Trophoblast cell (in vitro differentiated cells and primary cell): ENCODE data around the gene TSC2.

Source experiments
- DNase-seq, 2 donors: peaks; one replicate each; pipeline ENCODE4 v3.0.0-alpha.2; 2016
- H2AFZ ChIP-seq: 2 replicates; pipeline ENCODE4 v1.6.1; 2013; ENCODE audit warnings: low read length, moderate library complexity, mild to moderate bottlenecking; ENCODE audit not compliant: insufficient read depth, poor library complexity
- H2AK5ac ChIP-seq: 2 replicates; pipeline ENCODE4 v1.6.1; 2013; ENCODE audit warnings: mild to moderate bottlenecking, low read length
- H2BK120ac ChIP-seq: 2 replicates; pipeline ENCODE4 v1.6.1; 2013; ENCODE audit warnings: low read length, mild to moderate bottlenecking, moderate library complexity; ENCODE audit not compliant: insufficient read depth, poor library complexity
- H2BK12ac ChIP-seq: 2 replicates; pipeline ENCODE4 v1.6.1; 2013; ENCODE audit warnings: mild to moderate bottlenecking, low read length, moderate library complexity
- H2BK5ac ChIP-seq: 2 replicates; pipeline ENCODE4 v1.6.1; 2013; ENCODE audit warnings: low read length, low read depth, moderate library complexity, mild to moderate bottlenecking; ENCODE audit not compliant: poor library complexity
- H3K14ac ChIP-seq: 2 replicates; pipeline ENCODE4 v1.6.1; 2013; ENCODE audit warnings: mild to moderate bottlenecking, low read length
- H3K18ac ChIP-seq: 2 replicates; pipeline ENCODE4 v1.6.1; 2013; ENCODE audit warnings: mild to moderate bottlenecking, low read length
- H3K23ac ChIP-seq: 2 replicates; pipeline ENCODE4 v1.6.1; 2013; ENCODE audit warnings: low read length
- H3K27ac ChIP-seq: 2 replicates; pipeline ENCODE4 v1.5.1; 2013; ENCODE audit warnings: low read depth, mild to moderate bottlenecking, inconsistent platforms, low read length, moderate library complexity
- H3K27me3 ChIP-seq: 2 replicates; pipeline ENCODE4 v1.6.1; 2013; ENCODE audit warnings: inconsistent platforms, mild to moderate bottlenecking, low read length, moderate library complexity; ENCODE audit not compliant: insufficient read depth
- H3K36me3 ChIP-seq, 2 experiments: 1 replicate in 1 of 2; 2 replicates in 1 of 2; pipeline ENCODE4 v1.6.1; 2013; ENCODE audit warnings: low read length in 2 of 2, mild to moderate bottlenecking in 2 of 2, moderate library complexity in 1 of 2; ENCODE audit not compliant: insufficient read depth in 2 of 2, control insufficient read depth in 1 of 2
- H3K4ac ChIP-seq: 2 replicates; pipeline ENCODE4 v1.6.1; 2013; ENCODE audit warnings: low read depth, mild to moderate bottlenecking, low read length, moderate library complexity
- H3K4me1 ChIP-seq, 2 experiments: 1 replicate in 1 of 2; 2 replicates in 1 of 2; pipeline ENCODE4 v1.6.1; 2013; ENCODE audit warnings: low read length in 2 of 2, mild to moderate bottlenecking in 2 of 2, moderate library complexity in 1 of 2; ENCODE audit not compliant: insufficient read depth in 2 of 2, control insufficient read depth in 1 of 2
- H3K4me2 ChIP-seq: 2 replicates; pipeline ENCODE4 v1.6.1; 2013; ENCODE audit warnings: inconsistent platforms, mild to moderate bottlenecking, low read length, moderate library complexity
- H3K4me3 ChIP-seq: 2 replicates; pipeline ENCODE4 v1.5.1; 2013; ENCODE audit warnings: mild to moderate bottlenecking, low read depth, low read length, inconsistent platforms
- H3K79me1 ChIP-seq: one replicate; pipeline ENCODE4 v1.6.1; 2013; ENCODE audit warnings: low read length
- H3K79me2 ChIP-seq: 2 replicates; pipeline ENCODE4 v1.6.1; 2013; ENCODE audit warnings: low read length, mild to moderate bottlenecking; ENCODE audit not compliant: control insufficient read depth, insufficient read depth, poor library complexity
- H3K9ac ChIP-seq: 2 replicates; pipeline ENCODE4 v1.6.1; 2013; ENCODE audit warnings: mild to moderate bottlenecking, low read length
- H3K9me3 ChIP-seq: 2 replicates; pipeline ENCODE4 v1.6.1; 2013; ENCODE audit warnings: low read depth, mild to moderate bottlenecking, control low read depth, inconsistent platforms, low read length; ENCODE audit not compliant: insufficient read depth
- H4K12ac ChIP-seq: 2 replicates; pipeline ENCODE4 v1.6.1; 2013; ENCODE audit warnings: low read depth, mild to moderate bottlenecking, low read length, moderate library complexity
- H4K8ac ChIP-seq: 2 replicates; pipeline ENCODE4 v1.6.1; 2013; ENCODE audit warnings: low read depth, mild to moderate bottlenecking, low read length, moderate library complexity
- H4K91ac ChIP-seq: one replicate; pipeline ENCODE4 v1.6.1; 2013; ENCODE audit warnings: low read depth, mild to moderate bottlenecking, low read length, moderate library complexity
- WGBS: extraction: QIAGEN DNeasy Blood & Tissue Kit; methylation state at CpG from one replicate; pipeline ENCODE4 v1.1.7; 2013; ENCODE audit warnings: missing lambda C conversion rate; ENCODE audit not compliant: insufficient read length, insufficient coverage; ENCODE audit errors: extremely low coverage; 5-methylcytosine and 5-hydroxymethylcytosine counted together

The TSC2 gene

DNA sequence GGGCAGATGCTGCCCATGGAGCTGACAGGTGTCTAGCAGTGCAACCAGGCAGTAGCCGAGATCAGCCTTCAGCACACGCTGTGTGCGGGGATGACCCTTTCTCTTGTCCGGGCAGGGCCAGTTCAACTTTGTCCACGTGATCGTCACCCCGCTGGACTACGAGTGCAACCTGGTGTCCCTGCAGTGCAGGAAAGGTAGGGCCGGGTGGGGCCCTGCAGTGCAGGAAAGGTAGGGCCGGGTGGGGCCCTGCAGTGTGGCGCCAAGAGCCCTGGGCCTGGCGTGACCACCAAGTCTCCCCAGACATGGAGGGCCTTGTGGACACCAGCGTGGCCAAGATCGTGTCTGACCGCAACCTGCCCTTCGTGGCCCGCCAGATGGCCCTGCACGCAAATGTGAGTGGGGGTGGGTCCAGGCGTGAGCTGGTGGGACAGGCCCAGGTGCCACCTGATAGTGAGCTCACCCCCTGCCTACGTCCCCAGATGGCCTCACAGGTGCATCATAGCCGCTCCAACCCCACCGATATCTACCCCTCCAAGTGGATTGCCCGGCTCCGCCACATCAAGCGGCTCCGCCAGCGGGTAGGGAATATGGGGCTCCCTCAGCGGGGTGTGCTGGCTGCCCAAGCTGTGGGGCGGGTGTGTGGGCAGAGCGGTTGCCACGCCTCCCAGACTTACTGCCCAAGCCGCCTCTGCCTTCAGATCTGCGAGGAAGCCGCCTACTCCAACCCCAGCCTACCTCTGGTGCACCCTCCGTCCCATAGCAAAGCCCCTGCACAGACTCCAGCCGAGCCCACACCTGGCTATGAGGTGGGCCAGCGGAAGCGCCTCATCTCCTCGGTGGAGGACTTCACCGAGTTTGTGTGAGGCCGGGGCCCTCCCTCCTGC is 40.2 kb downstream of the TSC2 start:
- Histone ChIP-seq H4K91ac (no peak overlapping the region), H3K4me3 (no peak overlapping the region), H3K36me3 (peaks cover 73 to 80% of the 10 kb centered on the region in 2 experiments), H3K4me2 (no peak overlapping the region), H3K79me2 (no peaks in the 10 kb centered on the region), H2BK5ac (no peak overlapping the region), H3K18ac (no peak overlapping the region), H3K4me1 (peaks cover 7 to 14% of the 10 kb centered on the region in 2 experiments), H3K9ac (no peak overlapping the region), H3K23ac (no peak overlapping the region), H3K4ac (no peak overlapping the region), H3K27ac (no peak overlapping the region), H2AFZ (no peak overlapping the region), H3K14ac (no peak overlapping the region), H3K9me3 (peaks cover 3% of the 10 kb centered on the region), H3K79me1 (peaks cover 3% of the 10 kb centered on the region), H2BK12ac (no peak overlapping the region), H3K27me3 (no peaks in the 10 kb centered on the region), H2BK120ac (no peak overlapping the region), H2AK5ac (no peak overlapping the region), H4K12ac (no peak overlapping the region), H4K8ac (no peak overlapping the region)
- no peak for DNase-seq
- no CpG with 5 or more reads among the region's 41 CpGs for WGBS

DNA sequence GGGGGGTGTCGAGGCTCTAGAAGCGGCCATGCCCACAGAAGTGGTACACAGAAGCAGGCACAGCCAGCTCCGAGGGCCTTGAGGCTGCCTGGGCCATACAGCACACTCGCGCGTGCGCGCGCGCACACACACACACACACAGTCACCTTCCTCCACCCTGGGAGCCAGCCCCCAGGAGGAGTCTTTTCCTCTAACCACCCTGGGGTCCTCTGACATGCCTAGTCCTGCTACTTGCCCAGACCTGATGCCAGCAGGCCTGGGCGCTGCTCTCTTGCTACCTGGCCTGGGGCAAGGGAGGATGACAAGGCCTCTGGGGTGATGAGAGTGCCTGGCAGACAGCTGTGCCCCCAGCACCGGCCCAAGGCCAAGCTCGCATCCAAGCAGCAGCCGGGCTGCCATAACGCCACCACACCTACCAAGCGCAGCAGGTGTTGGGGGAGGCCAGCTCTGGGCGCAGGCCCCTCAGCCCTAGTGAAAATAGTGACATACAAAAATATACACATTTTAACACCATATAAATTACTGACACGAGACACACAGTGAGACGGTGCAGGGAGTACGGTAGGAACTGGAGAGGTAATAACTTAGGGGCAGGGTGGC is 41.1 kb downstream of the TSC2 start:
- H3K27ac ChIP-seq: no peak overlapping the region
- H4K8ac ChIP-seq: no peak overlapping the region
- H4K91ac ChIP-seq: no peak overlapping the region
- peaks cover 3% of the 10 kb centered on the region for H3K9me3 ChIP-seq
- H3K4me2 ChIP-seq: no peak overlapping the region
- peaks cover 73 to 80% of the 10 kb centered on the region in 2 experiments for H3K36me3 ChIP-seq
- H4K12ac ChIP-seq: no peak overlapping the region
- H2BK5ac ChIP-seq: no peak overlapping the region
- peaks cover 7 to 14% of the 10 kb centered on the region in 2 experiments for H3K4me1 ChIP-seq
- no peaks in the 10 kb centered on the region for H3K27me3 ChIP-seq
- DNase-seq: no peak
- no peak overlapping the region for H2AK5ac ChIP-seq
- H3K79me1 ChIP-seq: peaks cover 3% of the 10 kb centered on the region
- no peak overlapping the region for H3K9ac ChIP-seq
- no peak overlapping the region for H3K18ac ChIP-seq
- H3K23ac ChIP-seq: no peak overlapping the region
- H3K4ac ChIP-seq: no peak overlapping the region
- no peak overlapping the region for H2BK12ac ChIP-seq
- H3K4me3 ChIP-seq: peak overlapping the region; percentile 21
- WGBS: no CpG with 5 or more reads among the region's 20 CpGs
- H3K14ac ChIP-seq: no peak overlapping the region
- H3K79me2 ChIP-seq: no peaks in the 10 kb centered on the region
- no peak overlapping the region for H2BK120ac ChIP-seq
- no peak overlapping the region for H2AFZ ChIP-seq

DNA sequence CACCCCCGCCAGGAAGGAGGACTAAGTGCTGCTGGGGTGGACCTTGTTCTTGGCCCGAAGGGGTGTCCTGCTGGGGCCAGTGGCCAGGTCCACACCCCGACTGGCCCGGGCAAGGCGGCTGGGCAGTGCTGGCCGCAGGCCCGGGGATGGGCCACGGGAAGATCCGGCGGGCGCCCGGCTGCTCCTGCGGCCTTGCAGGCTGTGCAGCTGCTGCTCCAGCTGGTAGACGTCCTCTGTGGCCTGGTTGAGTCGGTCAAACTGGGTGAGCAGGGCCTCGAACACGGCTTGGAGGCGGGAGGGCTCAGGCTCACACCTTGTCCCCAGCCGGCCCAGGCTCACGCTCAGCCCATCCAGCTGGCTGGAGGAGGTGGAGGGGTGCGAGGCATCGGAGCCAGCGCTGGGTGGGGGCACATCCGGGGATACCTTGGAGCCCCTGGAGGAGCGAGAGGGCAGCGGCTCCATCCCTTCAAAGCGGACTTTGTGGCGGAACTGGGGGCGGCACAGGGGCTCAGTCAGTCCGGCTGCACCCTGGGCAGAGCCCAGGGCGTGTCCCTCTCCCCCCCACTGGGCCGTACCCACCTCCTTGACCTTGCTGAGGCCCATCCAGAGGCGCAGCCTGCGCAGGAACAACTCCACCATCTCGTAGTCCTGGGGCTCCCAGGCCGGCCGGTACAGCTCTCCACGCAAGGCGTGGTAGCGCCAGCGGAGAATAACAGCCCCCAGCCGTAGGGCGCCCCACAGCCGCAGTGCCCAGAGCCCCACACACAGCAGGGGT is 42.1 kb downstream of the TSC2 start:
- Histone ChIP-seq H3K36me3 (peaks cover 71 to 73% of the 10 kb centered on the region in 2 experiments), H3K23ac (no peak overlapping the region), H3K27ac (no peak overlapping the region), H3K4me2 (no peak overlapping the region), H3K79me2 (no peaks in the 10 kb centered on the region), H3K79me1 (peaks cover 3% of the 10 kb centered on the region), H2AFZ (no peak overlapping the region), H2BK120ac (no peak overlapping the region), H2BK5ac (no peak overlapping the region), H3K27me3 (no peaks in the 10 kb centered on the region), H4K8ac (no peak overlapping the region), H3K4ac (no peak overlapping the region), H3K4me1 (peaks cover 7 to 14% of the 10 kb centered on the region in 2 experiments), H2BK12ac (no peak overlapping the region), H4K91ac (peak overlapping the region; percentile 1), H3K14ac (no peak overlapping the region), H2AK5ac (peak overlapping the region; percentile 8), H3K9me3 (peaks cover 3% of the 10 kb centered on the region), H3K4me3 (peak overlapping the region; percentile 5), H4K12ac (peak overlapping the region; percentile 6), H3K9ac (no peak overlapping the region), H3K18ac (no peak overlapping the region)
- no CpG with 5 or more reads among the region's 44 CpGs for WGBS
- no peak for DNase-seq

DNA sequence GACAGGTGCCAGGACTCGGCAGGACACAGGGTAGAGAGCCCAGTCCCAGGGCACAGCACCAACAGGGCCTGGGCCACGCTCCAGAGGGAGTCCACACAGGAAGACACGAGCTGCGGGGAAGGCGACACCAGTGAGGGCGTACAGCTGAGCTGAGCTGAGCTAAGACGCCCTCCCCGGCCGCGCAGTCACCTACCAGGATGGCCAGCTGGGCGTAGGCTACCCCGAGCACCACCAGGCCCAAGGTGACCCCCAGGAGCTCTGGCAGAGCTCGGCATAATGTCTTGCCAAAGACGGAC is 42.6 kb downstream of the TSC2 start:
- Histone ChIP-seq H3K36me3 (peaks cover 68 to 71% of the 10 kb centered on the region in 2 experiments), H3K9ac (no peak overlapping the region), H2AK5ac (peak overlapping the region; percentile 8), H2BK5ac (no peak overlapping the region), H3K23ac (no peak overlapping the region), H3K4me3 (peak overlapping the region; percentile 5), H3K9me3 (peaks cover 3% of the 10 kb centered on the region), H4K91ac (peak overlapping the region; percentile 1), H2BK12ac (no peak overlapping the region), H4K8ac (peak overlapping the region; percentile 8), H3K18ac (no peak overlapping the region), H3K4ac (no peak overlapping the region), H2BK120ac (no peak overlapping the region), H3K4me2 (peak overlapping the region; percentile 97), H3K27me3 (no peaks in the 10 kb centered on the region), H3K14ac (no peak overlapping the region), H2AFZ (no peak overlapping the region), H3K79me1 (peaks cover 3% of the 10 kb centered on the region), H3K79me2 (no peaks in the 10 kb centered on the region), H3K27ac (no peak overlapping the region), H3K4me1 (peaks cover 7 to 14% of the 10 kb centered on the region in 2 experiments), H4K12ac (peak overlapping the region; percentile 6)
- no CpG with 5 or more reads among the region's 14 CpGs for WGBS
- DNase-seq: no peak
